OCI-LY7 (cell line): ENCODE measurements around the gene NKPD1.

ENCODE experiments used
- CTCF ChIP-seq: fragments of 200-600 bp; sonication (generic); conservative IDR thresholded peaks from 2 replicates; pipeline ENCODE4 v1.5.1; 2014; ENCODE audit warnings: mild to moderate bottlenecking, antibody characterized with exemption, low read length, moderate library complexity, mixed read lengths
- EZH2phosphoT487 ChIP-seq: fragments of 200-600 bp; sonication (generic); IDR thresholded peaks from 2 replicates; pipeline ENCODE4 v1.6.1; 2018; ENCODE audit warnings: low read depth, borderline replicate concordance, mild to moderate bottlenecking, mixed run types, antibody characterized with exemption, low read length, moderate library complexity, mixed read lengths

GRCh38 chr19:45156011-45156630 is 4.7 kb downstream of the NKPD1 start:
- no peak for TF ChIP-seq CTCF
- TF ChIP-seq EZH2phosphoT487: no peak
